ENCODE results near the gene GFRA4. TPM values are rescaled to one million over a fixed set of nuclear protein-coding genes. Genes with fewer than 3 reads are reported as not detected.

GFRA4 gene
- total RNA-seq, 1 donor: not detected

GRCh38 chr20:3674995-3675900 is 12.0 kb upstream of the GFRA4 start:
- TF ChIP-seq CTCF (IDR thresholded peaks at IDR 0.05; ENCODE audit: insufficient read depth, low read length): no peak
- DNase-seq (ENCODE audit: low read depth): no peak
- no peak overlapping the region for H3K4me3 ChIP-seq (ENCODE audit: low read depth, low read length)

- H3K4me3 ChIP-seq (ENCODE audit: low read depth, low read length): no peak overlapping the region
- TF ChIP-seq CTCF (IDR thresholded peaks at IDR 0.05; ENCODE audit: insufficient read depth, low read length): no peak
- DNase-seq (ENCODE audit: low read depth): no peak
These were observed 11.2 kb upstream of the GFRA4 start for GRCh38 chr20:3674447-3674846.

GRCh38 chr20:3673221-3674070 is 10.2 kb upstream of the GFRA4 start:
- no peak for DNase-seq (ENCODE audit: low read depth)
- TF ChIP-seq CTCF (IDR thresholded peaks at IDR 0.05; ENCODE audit: insufficient read depth, low read length): no peak
- no peak overlapping the region for H3K4me3 ChIP-seq (ENCODE audit: low read depth, low read length)

GRCh38 chr20:3672547-3673171 is 9.5 kb upstream of the GFRA4 start:
- H3K4me3 ChIP-seq (ENCODE audit: low read depth, low read length): no peak overlapping the region
- no peak for DNase-seq (ENCODE audit: low read depth)
- no peak for TF ChIP-seq CTCF (IDR thresholded peaks at IDR 0.05; ENCODE audit: insufficient read depth, low read length)

GRCh38 chr20:3671986-3672546 is 8.9 kb upstream of the GFRA4 start:
- no peak for TF ChIP-seq CTCF (IDR thresholded peaks at IDR 0.05; ENCODE audit: insufficient read depth, low read length)
- no peak overlapping the region for H3K4me3 ChIP-seq (ENCODE audit: low read depth, low read length)
- no peak for DNase-seq (ENCODE audit: low read depth)

- no peak for TF ChIP-seq CTCF (IDR thresholded peaks at IDR 0.05; ENCODE audit: insufficient read depth, low read length)
- no peak for DNase-seq (ENCODE audit: low read depth)
- no peak overlapping the region for H3K4me3 ChIP-seq (ENCODE audit: low read depth, low read length)
These were observed 7.7 kb upstream of the GFRA4 start for GRCh38 chr20:3670945-3671344.
